Lung microvascular endothelial cell (primary cell): Measurements from ENCODE around the gene DES. TPM values are rescaled to one million over a fixed set of nuclear protein-coding genes. Genes with fewer than 3 reads are reported as not detected.
"Not testable (repeated sequence)": the region's sequence is repeated elsewhere in the genome, so short reads cannot be mapped to it uniquely, and the experiment has no call there.

Source experiments
- DNase-seq, 2 donors: peaks; one replicate each; pipeline versions ENCODE4 v3.0.0 to v3.0.0-alpha.2; 2010; ENCODE audit warnings: low read depth in 2 of 2
- total RNA-seq: library from RNA; depleted of rRNA; stranded (reverse); fragments of >200 nt; gene quantifications from 2 replicates; pipeline ENCODE4 v1.2.1, GENCODE V29; 2014

DES gene
- 0.20 TPM in 1 of 2 replicates, not detected in the other for total RNA-seq

DNA sequence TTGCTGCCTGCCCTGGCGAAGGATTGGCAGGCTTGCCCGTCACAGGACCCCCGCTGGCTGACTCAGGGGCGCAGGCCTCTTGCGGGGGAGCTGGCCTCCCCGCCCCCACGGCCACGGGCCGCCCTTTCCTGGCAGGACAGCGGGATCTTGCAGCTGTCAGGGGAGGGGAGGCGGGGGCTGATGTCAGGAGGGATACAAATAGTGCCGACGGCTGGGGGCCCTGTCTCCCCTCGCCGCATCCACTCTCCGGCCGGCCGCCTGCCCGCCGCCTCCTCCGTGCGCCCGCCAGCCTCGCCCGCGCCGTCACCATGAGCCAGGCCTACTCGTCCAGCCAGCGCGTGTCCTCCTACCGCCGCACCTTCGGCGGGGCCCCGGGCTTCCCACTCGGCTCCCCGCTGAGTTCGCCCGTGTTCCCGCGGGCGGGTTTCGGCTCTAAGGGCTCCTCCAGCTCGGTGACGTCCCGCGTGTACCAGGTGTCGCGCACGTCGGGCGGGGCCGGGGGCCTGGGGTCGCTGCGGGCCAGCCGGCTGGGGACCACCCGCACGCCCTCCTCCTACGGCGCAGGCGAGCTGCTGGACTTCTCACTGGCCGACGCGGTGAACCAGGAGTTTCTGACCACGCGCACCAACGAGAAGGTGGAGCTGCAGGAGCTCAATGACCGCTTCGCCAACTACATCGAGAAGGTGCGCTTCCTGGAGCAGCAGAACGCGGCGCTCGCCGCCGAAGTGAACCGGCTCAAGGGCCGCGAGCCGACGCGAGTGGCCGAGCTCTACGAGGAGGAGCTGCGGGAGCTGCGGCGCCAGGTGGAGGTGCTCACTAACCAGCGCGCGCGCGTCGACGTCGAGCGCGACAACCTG lies at the start of gene DES:
TSS of gene DES (plus strand) at position 223 of the 857 bp plus-strand sequence. CDS start at position 309, 86 bp downstream.
- DNase-seq, result no peak

DNA sequence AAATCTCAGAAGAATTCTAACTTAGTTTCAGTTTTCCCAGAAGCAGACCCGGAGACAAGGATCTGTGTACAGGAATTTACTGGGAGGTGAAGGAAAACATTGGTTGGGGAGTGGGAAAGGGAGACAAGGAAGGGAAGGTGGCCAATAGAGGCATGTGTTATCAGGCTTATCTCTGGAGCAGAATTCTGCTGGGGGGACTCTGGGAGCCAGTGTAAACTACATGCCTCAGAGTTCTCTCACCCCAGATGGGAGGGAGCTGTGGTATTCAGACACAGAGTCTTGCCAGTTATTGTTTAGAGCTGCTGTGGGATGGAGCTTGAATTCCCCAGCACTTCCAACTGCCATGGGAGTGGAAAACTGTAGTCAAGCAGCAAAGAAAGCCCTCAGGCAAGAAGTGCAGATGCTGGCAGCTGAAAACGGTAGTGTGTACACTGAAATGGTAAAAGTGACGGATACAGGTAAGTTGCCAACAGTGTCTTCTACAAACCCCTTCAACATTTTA lies 49.4 kb upstream of the DES start:
- peak in 1 of 2 donors; percentile 33 for DNase-seq

DNA sequence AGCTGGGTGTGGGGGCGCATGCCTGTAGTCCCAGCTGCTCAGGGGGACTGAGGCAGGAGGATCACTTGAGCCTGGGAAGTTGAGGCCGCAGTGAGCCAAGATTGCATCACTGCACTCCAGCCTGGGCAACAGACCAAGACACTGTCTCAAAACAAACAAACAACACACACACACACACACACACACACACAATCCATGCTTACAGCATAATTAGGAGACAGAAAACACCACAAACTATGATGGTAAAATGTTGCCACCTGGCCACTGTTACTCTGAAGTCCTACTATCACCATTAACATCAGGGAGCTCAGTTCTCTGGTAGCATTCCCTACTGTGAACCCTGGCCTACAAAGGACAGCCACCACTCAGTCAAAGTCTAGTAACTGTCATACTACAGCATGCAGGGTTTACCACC lies 48.7 kb upstream of the DES start:
- peak in 1 of 2 donors; percentile 32 for DNase-seq

DNA sequence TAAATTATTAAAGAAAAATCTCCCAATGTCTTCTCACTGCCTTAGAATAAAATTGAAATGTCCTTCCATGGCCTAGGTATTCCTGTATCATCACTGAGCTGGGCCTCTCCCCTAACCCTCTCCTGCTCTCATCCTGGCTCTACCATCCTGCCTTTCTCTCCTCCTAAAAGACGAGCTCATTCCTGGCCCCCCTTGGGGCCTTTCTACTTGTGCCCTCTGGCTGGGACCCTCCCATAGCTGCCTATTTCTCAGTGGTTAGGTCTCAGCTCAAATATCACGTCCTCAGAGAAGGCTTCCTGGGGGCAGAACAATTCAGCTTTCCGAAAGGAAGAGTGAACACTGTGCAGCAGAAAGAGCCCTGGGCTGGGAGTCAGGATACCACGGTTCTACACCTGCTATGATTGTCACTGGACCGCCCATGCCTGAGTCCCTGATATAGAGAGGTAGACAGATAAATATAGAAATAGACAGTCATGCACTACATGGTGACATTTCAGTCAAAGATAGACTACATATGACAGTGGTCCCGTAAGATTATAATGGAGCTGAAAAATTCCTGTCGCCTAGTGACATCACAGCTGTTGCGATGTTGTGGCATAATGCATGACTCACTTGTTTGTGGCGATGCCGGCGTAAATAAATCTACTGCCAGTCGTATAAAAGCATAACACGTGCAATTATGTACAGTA lies 39.9 kb upstream of the DES start:
- DNase-seq, result no peak

DNA sequence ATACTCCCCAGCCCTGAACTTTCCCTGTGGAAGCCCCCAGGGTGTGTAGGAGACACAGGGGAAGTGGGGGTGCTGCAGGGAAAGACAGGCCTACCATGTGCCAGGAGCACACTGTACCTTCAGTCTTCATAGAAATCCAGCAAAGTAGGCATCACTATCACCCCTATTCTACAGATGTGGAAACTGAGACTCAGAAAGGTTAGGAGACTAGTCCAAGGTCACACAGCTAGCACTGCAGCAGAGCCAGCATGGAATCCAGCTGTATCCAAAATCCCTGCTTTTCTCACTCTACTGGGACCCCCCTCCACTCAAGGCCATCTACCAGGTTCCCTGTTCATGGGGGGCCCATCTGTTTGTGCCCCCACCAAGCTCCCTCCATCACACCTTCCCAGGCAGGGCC lies 37.3 kb upstream of the DES start:
- DNase-seq, result no peak

DNA sequence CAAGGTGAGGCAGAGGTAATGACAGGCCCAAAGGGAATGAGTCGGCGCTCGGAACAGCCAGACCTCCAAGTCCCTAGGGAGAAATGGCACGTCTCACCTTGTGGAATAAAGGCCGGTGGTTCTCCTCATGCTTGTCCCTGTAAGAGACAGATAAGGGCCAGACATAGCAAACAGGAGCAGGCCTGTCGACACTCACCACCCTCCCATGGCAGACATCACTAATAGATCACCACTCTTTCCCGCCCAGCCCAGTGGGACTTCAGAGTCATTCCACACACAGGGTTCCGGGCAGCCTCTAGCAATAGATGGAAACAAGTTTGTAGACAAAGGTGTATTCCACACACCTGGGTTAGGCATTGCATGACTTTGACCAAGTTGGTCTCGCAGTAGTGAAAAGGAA lies 36.7 kb upstream of the DES start:
- DNase-seq, result no peak

DNA sequence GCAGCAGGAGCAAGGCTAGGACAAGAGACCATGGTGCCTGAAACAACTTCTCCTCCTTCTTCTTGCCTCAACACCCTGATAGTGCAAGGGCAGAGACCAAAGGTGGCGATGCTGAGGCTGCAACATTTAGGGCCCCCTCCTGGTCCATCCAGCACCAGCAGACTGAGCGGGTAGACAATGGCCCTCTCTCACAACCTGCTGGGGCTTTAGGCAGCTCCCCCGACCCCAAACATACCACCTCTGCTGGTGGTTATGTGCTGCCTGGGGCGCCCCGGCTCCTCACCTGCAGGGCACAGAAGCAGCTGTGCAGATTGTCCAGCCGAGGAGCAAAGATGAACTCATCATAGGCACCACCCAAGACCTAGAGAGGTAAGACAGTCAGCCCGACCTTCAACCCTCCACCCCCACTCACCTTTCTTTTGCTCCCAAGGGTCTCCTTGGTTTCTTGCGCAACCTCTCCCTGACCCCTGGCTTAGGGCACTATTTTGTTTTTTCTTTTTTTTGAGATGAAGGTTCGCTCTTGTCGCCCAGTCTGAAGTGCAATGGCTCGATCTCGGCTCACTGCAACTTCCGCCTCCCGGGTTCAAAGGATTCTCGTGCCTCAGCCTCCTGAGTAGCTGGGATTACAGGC lies 34.0 kb upstream of the DES start:
- no peak for DNase-seq

DNA sequence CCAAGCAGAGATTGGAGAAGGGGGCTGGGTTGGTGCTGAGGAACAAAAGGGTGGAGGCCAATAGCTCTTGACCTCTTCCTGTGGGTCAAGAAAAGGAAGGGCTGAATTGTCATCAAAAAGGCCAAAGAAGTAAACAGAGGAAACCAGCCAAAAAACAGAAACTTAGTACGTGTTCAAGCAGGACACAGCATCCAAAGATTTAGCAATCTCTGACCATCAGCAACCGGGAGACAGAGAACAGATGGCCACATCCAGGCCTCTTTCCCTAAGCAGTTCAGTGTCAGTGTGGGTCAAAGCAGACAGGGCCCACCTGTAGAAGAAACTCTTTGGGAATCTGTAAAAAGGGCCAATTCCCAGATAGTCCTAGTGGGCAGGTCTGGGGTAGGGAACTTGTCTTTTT lies 33.3 kb upstream of the DES start:
- DNase-seq, result no peak

DNA sequence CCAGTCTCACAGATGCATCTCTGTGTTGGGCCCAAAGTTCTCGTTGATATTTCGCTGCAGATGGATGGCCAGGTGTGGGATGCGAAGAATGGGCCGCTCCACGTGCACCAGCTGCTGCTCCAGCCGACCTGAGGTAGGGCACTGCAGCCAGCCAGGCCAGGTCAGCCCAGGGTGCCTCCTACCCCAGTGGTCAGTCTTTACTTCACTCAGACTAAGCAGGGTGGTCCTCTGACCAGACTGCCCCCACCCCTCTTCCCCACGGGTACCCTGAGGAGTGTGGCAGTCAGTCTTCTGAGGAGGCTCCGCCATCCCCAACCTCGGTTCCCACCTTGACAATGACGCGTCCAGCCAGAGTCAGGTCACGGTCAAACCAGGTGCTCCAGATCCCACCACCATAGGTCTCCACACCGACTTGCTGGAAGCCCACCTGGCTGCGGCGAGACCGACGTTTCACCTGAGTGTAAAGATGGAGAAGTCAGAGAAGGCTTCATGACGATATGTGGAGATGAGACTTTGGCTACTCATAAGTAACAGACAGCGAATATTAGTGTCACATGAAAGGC lies 32.1 kb upstream of the DES start:
- DNase-seq, result no peak

DNA sequence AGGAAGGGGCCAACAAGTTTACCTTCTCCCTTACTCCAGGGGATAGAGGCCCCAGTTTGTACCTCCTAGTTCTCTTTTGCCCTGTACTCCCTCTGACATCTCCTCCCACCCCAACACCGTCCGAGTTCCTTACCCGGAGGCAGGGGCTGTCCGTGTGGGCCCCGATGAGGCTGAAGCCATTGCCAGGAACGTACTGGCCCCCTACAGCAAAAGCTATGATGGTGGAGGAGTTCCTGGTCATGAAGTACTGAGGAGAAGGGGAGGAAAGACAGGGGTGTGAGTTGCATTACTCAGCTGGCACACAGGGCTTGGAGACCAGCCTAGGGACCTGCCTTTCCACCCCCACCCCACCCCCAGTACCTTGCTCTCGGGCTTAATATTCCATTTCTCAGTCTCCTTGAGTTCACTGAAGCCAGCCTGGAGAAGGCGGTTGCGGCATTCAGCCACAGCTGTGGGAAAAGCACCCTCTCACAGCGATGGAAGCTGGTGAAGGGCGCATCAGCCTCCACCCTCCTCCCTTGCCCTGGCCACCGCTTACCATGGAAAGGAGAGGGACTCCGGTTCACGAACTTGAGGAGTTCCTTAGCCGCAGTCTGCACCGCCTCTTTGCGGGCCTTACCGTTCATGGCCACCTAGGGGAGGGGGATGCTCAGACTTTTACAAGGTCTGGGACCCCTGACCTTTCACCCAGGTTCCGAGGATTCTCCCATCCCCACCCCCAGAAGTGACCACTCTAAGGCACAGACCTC lies 31.5 kb upstream of the DES start:
- DNase-seq, result peak in 1 of 2 donors; percentile 9

DNA sequence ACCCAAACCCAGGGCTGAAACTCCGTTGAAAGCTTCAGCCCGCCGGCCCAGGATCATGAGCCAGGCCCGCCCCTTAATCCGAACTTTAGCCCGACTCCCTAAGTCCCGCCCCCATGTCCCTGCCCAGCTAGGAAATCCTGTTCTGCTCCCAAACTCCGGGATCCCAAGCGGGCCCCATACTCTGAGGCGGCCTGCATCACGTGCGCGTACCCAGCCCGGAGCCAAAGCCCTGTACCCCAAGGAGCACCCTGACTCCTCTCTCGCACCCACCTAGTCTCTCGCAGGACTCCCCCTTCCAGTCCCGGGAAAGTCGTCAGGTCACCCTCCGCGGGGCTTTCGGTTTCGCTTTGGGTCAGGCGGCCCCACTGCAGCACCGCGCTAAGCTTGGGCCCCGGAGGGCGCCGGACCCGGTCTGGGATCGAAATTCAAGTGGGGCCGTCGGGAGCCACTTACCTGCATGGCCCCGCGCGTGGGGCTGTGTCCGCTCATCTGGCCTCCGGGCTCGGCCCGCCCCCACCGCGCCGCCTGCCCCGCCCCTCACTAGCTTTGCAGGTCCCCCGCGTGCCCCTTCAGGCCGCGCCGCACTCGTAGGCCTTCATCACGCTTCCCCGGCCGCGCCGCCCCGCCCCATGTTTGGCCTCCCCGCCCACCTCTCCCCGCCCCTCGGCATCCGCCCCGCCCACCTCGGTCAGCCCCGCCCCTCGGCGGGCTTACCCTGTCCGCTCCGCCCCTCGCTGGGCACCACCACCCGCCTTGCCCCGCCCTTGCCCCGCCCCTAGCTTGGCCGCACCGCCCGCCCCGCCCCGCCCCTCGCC lies 30.7 kb upstream of the DES start, which contains the start of gene DNPEP:
TSS of gene DNPEP (minus strand) at position 607 of the 815 bp plus-strand sequence. CDS start at position 489, 118 bp downstream.
- peak; percentile 95 to 97 for DNase-seq

DNA sequence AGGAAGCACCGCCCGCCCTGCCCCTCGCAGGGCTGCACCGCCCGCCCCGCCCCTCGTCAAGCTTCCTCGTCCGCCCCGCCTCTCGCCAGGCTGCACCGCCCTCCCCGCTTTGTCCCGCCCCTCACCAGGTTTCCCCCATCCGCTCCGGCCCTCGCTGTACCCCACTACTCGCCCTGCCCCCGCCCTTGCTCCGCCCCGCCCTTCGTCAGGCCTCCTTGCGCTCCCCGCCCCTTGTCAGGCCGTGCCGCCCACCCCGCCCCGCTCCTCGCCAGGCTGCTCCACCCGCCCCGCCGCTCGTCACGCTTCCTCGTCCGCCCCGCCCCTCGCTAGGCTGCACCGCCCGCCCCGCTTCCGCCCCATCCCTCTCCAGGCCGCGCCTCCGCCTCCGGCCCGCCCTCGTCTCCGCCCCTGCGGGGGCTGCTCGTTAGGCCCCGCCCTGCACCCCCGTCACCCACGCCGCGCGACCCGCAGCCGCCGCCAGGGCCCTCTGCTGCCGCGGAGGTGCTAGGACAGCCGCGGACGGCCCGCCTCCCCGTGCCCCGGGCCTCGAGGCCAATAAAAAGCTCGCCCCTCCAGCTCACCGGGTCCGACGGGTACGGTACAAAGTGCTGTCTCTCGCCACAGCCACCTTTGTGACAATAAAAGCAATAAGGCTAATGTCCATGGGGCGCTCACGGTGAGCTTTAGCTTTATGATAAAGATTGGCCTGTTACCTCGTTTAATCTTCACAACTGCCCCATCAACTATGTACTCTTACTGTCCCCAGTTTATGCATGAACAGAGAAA lies 29.9 kb upstream of the DES start:
- peak; percentile 97 to 99 for DNase-seq

DNA sequence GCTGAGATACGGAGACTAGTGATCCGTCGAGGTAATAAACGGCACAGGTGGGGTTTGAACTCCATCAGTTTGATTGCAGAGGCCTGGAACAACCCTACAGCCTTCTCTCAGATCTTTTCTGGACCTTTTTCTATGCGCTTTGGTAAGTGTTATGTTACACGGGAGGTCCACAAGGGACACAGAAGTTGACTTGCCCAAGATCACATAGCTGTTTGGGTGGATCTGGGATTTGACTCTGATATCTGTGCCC lies 29.3 kb upstream of the DES start:
- no peak for DNase-seq

DNA sequence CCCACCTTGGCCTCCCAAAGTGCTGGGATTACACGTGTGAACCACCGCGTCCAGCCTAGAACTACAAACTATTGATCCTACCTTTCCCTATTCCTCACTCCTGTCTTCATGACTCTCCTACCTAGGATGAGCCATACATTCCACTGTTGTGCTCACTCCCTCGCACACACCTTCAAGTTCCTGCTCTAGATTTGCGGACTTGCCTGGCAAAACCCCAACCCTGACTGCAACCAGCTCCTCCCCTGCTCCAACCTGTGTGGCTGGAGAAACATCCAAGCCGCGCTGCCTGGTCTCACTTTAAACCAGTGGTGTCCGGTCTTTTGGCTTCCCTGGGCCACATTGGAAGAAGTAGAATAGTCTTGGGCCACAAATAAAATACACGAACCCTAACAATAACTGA lies 25.4 kb upstream of the DES start:
- no peak for DNase-seq

DNA sequence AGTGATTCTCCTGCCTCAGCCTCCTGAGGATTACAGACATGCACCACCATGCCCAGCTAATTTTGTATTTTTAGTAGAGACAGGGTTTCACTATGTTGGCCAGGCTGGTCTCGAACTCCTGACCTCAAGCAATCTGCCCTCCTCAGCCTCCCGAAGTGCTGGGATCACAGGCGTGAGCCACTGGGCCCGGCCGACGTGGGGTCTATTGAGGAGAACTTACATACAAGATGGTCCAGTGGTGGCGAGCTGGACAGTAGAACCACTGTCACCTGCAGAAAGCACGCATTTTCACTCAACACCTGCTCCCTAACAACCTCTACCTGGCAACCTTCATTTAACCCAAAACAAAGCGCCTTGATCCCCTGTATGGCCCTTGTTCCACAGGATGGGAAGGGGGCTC lies 23.1 kb upstream of the DES start:
- DNase-seq, result not testable (repeated sequence)

DNA sequence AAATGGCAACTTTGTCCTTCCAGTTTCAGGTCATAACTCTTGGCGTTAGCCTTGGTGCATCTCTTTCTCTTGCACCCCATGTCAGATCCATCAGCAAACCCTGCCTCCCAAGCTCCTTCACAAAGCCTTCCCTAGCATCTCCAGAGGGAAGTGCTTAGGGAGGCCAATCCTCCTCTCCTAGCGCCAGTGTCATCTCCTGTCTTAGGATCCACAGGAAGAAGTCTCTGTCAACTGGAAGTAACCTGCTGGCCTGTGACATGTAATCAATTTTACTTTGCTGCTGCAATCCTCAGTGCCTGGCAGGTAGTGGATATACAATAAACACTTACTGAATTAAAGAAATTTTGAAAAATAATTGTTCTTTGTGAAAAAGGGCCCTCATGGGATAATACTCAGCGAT lies 22.6 kb upstream of the DES start:
- no peak for DNase-seq

DNA sequence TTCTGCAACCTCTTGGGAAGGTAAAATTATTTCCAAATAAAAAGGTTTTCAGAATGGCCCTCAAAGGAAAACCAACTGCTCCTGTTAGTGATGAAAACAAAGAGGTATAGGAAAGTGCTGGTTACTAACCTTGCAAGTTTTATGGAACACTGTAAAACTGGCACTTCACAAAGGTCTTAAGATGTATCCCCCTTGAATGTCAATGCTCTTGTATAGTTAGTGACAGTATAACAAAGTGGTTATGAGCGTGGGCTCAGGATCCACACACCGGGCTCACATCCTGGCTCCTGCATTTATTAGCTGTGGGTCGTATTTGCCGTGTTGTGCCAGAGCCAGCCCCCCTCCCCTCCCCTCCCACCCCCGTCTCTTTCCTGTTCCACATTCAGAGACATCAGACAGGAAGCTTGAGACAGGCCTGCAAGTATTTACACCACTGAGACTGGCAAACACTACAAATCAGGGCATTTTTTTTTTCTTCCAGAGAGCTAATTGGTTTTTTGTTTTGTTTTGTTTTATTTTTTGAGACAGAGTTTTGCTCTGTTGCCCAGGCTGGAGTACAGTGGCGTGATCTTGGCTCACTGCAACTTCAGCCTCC lies 21.2 kb upstream of the DES start:
- no peak for DNase-seq

DNA sequence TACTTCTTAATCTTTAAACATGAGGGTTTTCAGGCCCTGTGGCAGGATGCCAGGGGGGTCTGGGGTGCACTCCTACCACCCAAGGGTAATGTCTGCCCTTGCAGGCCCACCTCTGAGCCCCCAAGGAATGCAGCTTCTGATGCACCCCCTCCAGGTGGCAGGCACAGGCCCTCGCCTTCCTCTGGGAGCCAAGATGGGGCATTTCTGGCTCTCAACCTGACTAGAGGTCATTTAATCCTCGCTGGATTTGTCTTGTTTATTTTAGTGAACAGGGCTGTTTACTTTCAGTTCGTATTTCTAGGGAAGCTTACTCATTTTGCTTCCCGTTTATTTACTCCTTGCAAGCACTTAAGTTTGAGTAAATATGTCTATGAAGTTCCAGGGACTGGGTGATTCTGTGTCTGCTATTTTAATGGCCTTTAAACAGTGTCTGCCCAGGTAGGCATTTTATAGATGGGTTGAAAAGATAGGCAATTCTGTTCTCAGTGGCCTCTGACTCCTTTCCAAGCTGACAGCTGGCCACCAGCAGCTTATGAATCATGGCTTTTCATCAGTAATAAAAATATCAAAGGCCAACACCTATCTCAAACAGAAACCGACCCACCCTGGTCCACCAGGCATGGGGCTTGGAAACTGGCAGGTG lies 19.3 kb upstream of the DES start:
- DNase-seq, result no peak
